ENCODE data around the gene FAM53B.
A peak's percentile ranks its signal among the peaks of the same experiment; 100 is the strongest.

Gene FAM53B

GRCh38 chr10:124741922-124742412 is 2.2 kb downstream of the FAM53B start:
- peak; percentile 78 for DNase-seq

- peak; percentile 92 for DNase-seq
These were observed 2.8 kb downstream of the FAM53B start for GRCh38 chr10:124741281-124741921.

GRCh38 chr10:124740369-124741280 is 3.6 kb downstream of the FAM53B start:
- DNase-seq = no peak

GRCh38 chr10:124739986-124740368 is 4.2 kb downstream of the FAM53B start:
- no peak for DNase-seq

- no peak for DNase-seq
These were observed 4.9 kb downstream of the FAM53B start for GRCh38 chr10:124739119-124739921.

GRCh38 chr10:124738441-124738840 is 5.7 kb downstream of the FAM53B start:
- no peak for DNase-seq

- no peak for DNase-seq
These were observed 6.5 kb downstream of the FAM53B start for GRCh38 chr10:124737708-124738107.

- no peak for DNase-seq
These were observed 7.0 kb downstream of the FAM53B start for GRCh38 chr10:124737221-124737620.

GRCh38 chr10:124736491-124737136 is 7.6 kb downstream of the FAM53B start:
- peak; percentile 63 for DNase-seq

GRCh38 chr10:124735491-124736286 is 8.5 kb downstream of the FAM53B start:
- DNase-seq = peak; percentile 53

GRCh38 chr10:124734311-124735166 is 9.6 kb downstream of the FAM53B start:
- DNase-seq = peak; percentile 70

GRCh38 chr10:124733571-124734245 is 10.5 kb downstream of the FAM53B start:
- DNase-seq = peak; percentile 62

- peak; percentile 89 for DNase-seq
These were observed 11.1 kb downstream of the FAM53B start for GRCh38 chr10:124732931-124733570.

GRCh38 chr10:124731551-124731950 is 12.6 kb downstream of the FAM53B start:
- peak; percentile 55 for DNase-seq

- no peak for DNase-seq
These were observed 13.4 kb downstream of the FAM53B start for GRCh38 chr10:124730790-124731189.

GRCh38 chr10:124728830-124729661 is 15.1 kb downstream of the FAM53B start:
- DNase-seq = peak; percentile 62

- DNase-seq = peak; percentile 65
These were observed 15.9 kb downstream of the FAM53B start for GRCh38 chr10:124728071-124728829.
